HG03571 (cell line): ENCODE results near the gene MEPCE.

Source experiments
- ATAC-seq: cut with Tn5 transposase; IDR thresholded peaks from one replicate; pipeline ENCODE4 v1.9.1; 2021; ENCODE audit not compliant: unreplicated experiment

MEPCE gene

GRCh38 chr7:100482728-100483089 is 53.1 kb downstream of the MEPCE start:
- no peak for ATAC-seq

GRCh38 chr7:100483090-100483721 is 53.6 kb downstream of the MEPCE start:
- no peak for ATAC-seq
